HCT116 (cell line): Measurements from ENCODE around the gene AKR7A2. TPM values are rescaled to one million over a fixed set of nuclear protein-coding genes. Genes with fewer than 3 reads are reported as not detected.
A peak's percentile ranks its signal among the peaks of the same experiment; 100 is the strongest.

ENCODE experiments used
- ATAC-seq: fragments of 200-7000 bp; cut with Tn5 transposase; 2 replicates; pipeline ENCODE4 v1.9.1; 2020; ENCODE audit warnings: mild to moderate bottlenecking, moderate library complexity
- BruUV-seq: library from RNA; stranded (reverse); fragments of 400-500 nt; replicated peaks from 2 replicates; lab custom pipeline; 2021; lab: Mats Ljungman, UMichigan
- CTCF ChIA-PET: fragments of 300-600 bp; sonication (Branson Sonifier 250); formaldehyde crosslinking; loops from one replicate; lab custom pipeline; 2021; ENCODE audit warnings: antibody characterized with exemption; lab: Charles Lee
- POLR2A ChIA-PET: fragments of 300-600, 350-600 bp; sonication (Branson Sonifier 250); formaldehyde crosslinking; loops from one replicate; lab custom pipeline; 2021; ENCODE audit warnings: antibody characterized with exemption; lab: Charles Lee
- RAD21 ChIA-PET, 2 experiments: fragments of 300-600 bp; sonication (Branson Sonifier 250); formaldehyde crosslinking; loops; one replicate each; lab custom pipeline; 2023; ENCODE audit warnings: low total read pairs in 2 of 2; ENCODE audit not compliant: uncharacterized antibody in 2 of 2, unreplicated experiment in 2 of 2, low non-redundant PET in 1 of 2; lab: Charles Lee
- DNase-seq: peaks from one replicate; pipeline ENCODE4 v3.0.0-alpha.2; 2010; ENCODE audit warnings: low read depth, low spot score
- H2AFZ ChIP-seq: fragments of 200-600 bp; shearing (Covaris generic), sonication (generic); 2 replicates; pipeline ENCODE4 v1.6.1; 2017; ENCODE audit warnings: low read depth, mixed run types, mixed read lengths, antibody characterized with exemption, low read length; ENCODE audit not compliant: poor library complexity, severe bottlenecking
- H3K27ac ChIP-seq: 2 replicates; pipeline ENCODE4 v1.5.1; 2012; ENCODE audit warnings: low read depth, low read length
- H3K27me3 ChIP-seq: fragments of 200-600 bp; sonication (generic); 2 replicates; pipeline ENCODE4 v1.6.1; 2016; ENCODE audit warnings: mixed run types, low read length, mixed read lengths; ENCODE audit not compliant: insufficient read depth
- H3K36me3 ChIP-seq, 2 experiments: fragments of 200-500 bp in 1 of 2; fragments of 200-600 bp in 1 of 2; sonication (Bioruptor generic) in 1 of 2; sonication (generic) in 1 of 2; 2 replicates each; pipeline versions ENCODE4 v1.5.1 to v1.6.1; 2014 to 2016; ENCODE audit warnings: low read length in 2 of 2, inconsistent platforms in 1 of 2, mixed read lengths in 1 of 2, mixed run types in 1 of 2; ENCODE audit not compliant: insufficient read depth in 2 of 2, control insufficient read depth in 1 of 2
- H3K4me1 ChIP-seq, 2 experiments: fragments of 200-600 bp in 1 of 2; sonication (generic) in 1 of 2; 2 replicates each; pipeline versions ENCODE4 v1.5.1 to v1.6.1; 2012 to 2017; ENCODE audit warnings: low read length in 2 of 2, inconsistent platforms in 1 of 2, mild to moderate bottlenecking in 1 of 2, mixed read lengths in 1 of 2, mixed run types in 1 of 2, moderate library complexity in 1 of 2; ENCODE audit not compliant: insufficient read depth in 2 of 2, control insufficient read depth in 1 of 2
- H3K4me2 ChIP-seq: fragments of 200-600 bp; sonication (generic); 2 replicates; pipeline ENCODE4 v1.6.1; 2017; ENCODE audit warnings: mixed run types, low read length, mixed read lengths
- H3K4me3 ChIP-seq, 2 experiments: fragments of 200-600 bp in 1 of 2; sonication (generic) in 1 of 2; replicated peaks in 1 of 2; 2 replicates each; pipeline ENCODE4 v1.5.1; 2011 to 2016; ENCODE audit warnings: low read length in 2 of 2, control low read depth in 1 of 2, low read depth in 1 of 2, mild to moderate bottlenecking in 1 of 2, mixed read lengths in 1 of 2, mixed run types in 1 of 2
- H3K79me2 ChIP-seq: fragments of 200-600 bp; sonication (generic); 2 replicates; pipeline ENCODE4 v1.6.1; 2017; ENCODE audit warnings: mild to moderate bottlenecking, mixed run types, low read length, moderate library complexity, mixed read lengths; ENCODE audit not compliant: insufficient read depth
- H3K9ac ChIP-seq: fragments of 200-600 bp; sonication (generic); 2 replicates; pipeline ENCODE4 v1.6.1; 2016; ENCODE audit warnings: low read length, mixed read lengths
- H3K9me2 ChIP-seq: fragments of 200-600 bp; sonication (generic), shearing (Covaris generic); 2 replicates; pipeline ENCODE4 v1.6.1; 2017; ENCODE audit warnings: mixed run types, mild to moderate bottlenecking, moderate library complexity; ENCODE audit not compliant: insufficient read depth
- H3K9me3 ChIP-seq, 2 experiments: fragments of 200-500 bp in 1 of 2; fragments of 200-600 bp in 1 of 2; sonication (Bioruptor generic) in 1 of 2; sonication (generic) in 1 of 2; 2 replicates each; pipeline ENCODE4 v1.6.1; 2014 to 2017; ENCODE audit warnings: low read length in 2 of 2, mixed read lengths in 2 of 2, inconsistent platforms in 1 of 2, low read depth in 1 of 2, mild to moderate bottlenecking in 1 of 2, mixed run types in 1 of 2, moderate library complexity in 1 of 2; ENCODE audit not compliant: control insufficient read depth in 1 of 2, insufficient read depth in 1 of 2
- H4K20me1 ChIP-seq: fragments of 200-600 bp; sonication (generic), shearing (Covaris generic); 2 replicates; pipeline ENCODE4 v1.6.1; 2017; ENCODE audit warnings: mixed run types, mild to moderate bottlenecking, moderate library complexity; ENCODE audit not compliant: insufficient read depth
- CBX3 ChIP-seq: IDR thresholded peaks from 2 replicates; pipeline ENCODE4 v1.6.1; 2012; ENCODE audit warnings: low read depth
- CEBPB ChIP-seq: IDR thresholded peaks from 2 replicates; pipeline ENCODE4 v1.6.1; 2012; ENCODE audit warnings: low read depth
- EGR1 ChIP-seq: IDR thresholded peaks from 2 replicates; pipeline ENCODE4 v1.6.1; 2012; ENCODE audit warnings: low read depth
- ELF1 ChIP-seq: IDR thresholded peaks from 2 replicates; pipeline ENCODE4 v1.6.1; 2012; ENCODE audit warnings: low read depth, borderline replicate concordance
- EZH2 ChIP-seq: fragments of 200-600 bp; sonication (generic); IDR thresholded peaks from 2 replicates; pipeline ENCODE4 v1.6.1; 2017; ENCODE audit warnings: antibody characterized with exemption, mixed run types
- EZH2phosphoT487 ChIP-seq: fragments of 200-600 bp; IDR thresholded peaks from 2 replicates; pipeline ENCODE4 v1.6.1; 2018; ENCODE audit warnings: antibody characterized with exemption, borderline replicate concordance
- JUND ChIP-seq: IDR thresholded peaks from 2 replicates; pipeline ENCODE4 v1.6.1; 2012
- MAX ChIP-seq: IDR thresholded peaks from 2 replicates; pipeline ENCODE4 v1.6.1; 2012
- POLR2A ChIP-seq: IDR thresholded peaks from 2 replicates; pipeline ENCODE4 v1.7.0; 2011; ENCODE audit warnings: borderline replicate concordance; ENCODE audit not compliant: insufficient read depth, insufficient read length; ENCODE audit errors: extremely low read depth
- POLR2AphosphoS5 ChIP-seq: IDR thresholded peaks from 2 replicates; pipeline ENCODE4 v1.6.1; 2011; ENCODE audit warnings: mild to moderate bottlenecking, low read depth, low read length, moderate library complexity
- SRF ChIP-seq: IDR thresholded peaks from 2 replicates; pipeline ENCODE4 v1.6.1; 2012; ENCODE audit warnings: low read depth
- TCF7L2 ChIP-seq: IDR thresholded peaks from 2 replicates; pipeline ENCODE4 v1.7.0; 2011; ENCODE audit warnings: borderline replicate concordance, inconsistent platforms; ENCODE audit not compliant: insufficient read depth, insufficient read length; ENCODE audit errors: extremely low read depth
- ZBTB33 ChIP-seq: IDR thresholded peaks from 2 replicates; pipeline ENCODE4 v1.6.1; 2011; ENCODE audit warnings: mild to moderate bottlenecking, low read length, moderate library complexity; ENCODE audit not compliant: insufficient replicate concordance; ENCODE audit errors: extremely low read depth
- ZFX ChIP-seq: fragments of 450-650 bp; IDR thresholded peaks from 2 replicates; pipeline ENCODE4 v1.6.1; 2017
- intact Hi-C: fragments of 100-400 bp; cut with micrococcal nuclease; formaldehyde crosslinking; loops from 2 replicates; pipeline ENCODE4 v1.10.0; 2022
- total RNA-seq: library from RNA; stranded (reverse); gene quantifications from one replicate; pipeline ENCODE4 v1.2.1, GENCODE V29; 2021; ENCODE audit not compliant: unreplicated experiment

The AKR7A2 gene
- total RNA-seq, 1 experiment from 2014 or later, result 90.8 TPM

GRCh38 chr1:19338323-19338762 is 26.4 kb upstream of the AKR7A2 start:
- Histone ChIP-seq H3K36me3 (no peaks in the 10 kb centered on the region; a peak in 1 of 4 replicates), H3K4me1 (peaks cover 34 to 57% of the 10 kb centered on the region in 2 experiments), H3K4me2 (no peak overlapping the region), H3K27ac (no peak overlapping the region; the same call in 1 of the 2 replicates)
- no TSS peak for BruUV-seq
- ATAC-seq, result no peak
- TF ChIP-seq TCF7L2, result no peak
- no peak for TF ChIP-seq SRF
- TF ChIP-seq JUND, result no peak
- no peak for TF ChIP-seq CEBPB
- TF ChIP-seq EGR1, result no peak
- TF ChIP-seq EZH2phosphoT487, result no peak
- TF ChIP-seq POLR2A, result no peak
- no peak for TF ChIP-seq MAX
- no peak for TF ChIP-seq EZH2
- TF ChIP-seq ZFX, result no peak
- TF ChIP-seq POLR2AphosphoS5, result no peak
- no peak for TF ChIP-seq CBX3
- TF ChIP-seq, all 23 proteins: peak for 0
- Histone ChIP-seq H3K9me2 (no peaks in the 10 kb centered on the region), H3K9me3 (no peaks in the 10 kb centered on the region), H3K27me3 (no peaks in the 10 kb centered on the region), H3K9ac (no peak overlapping the region), H2AFZ (no peak overlapping the region), H3K79me2 (no peaks in the 10 kb centered on the region), H3K4me3 (no peak overlapping the region), H4K20me1 (no peaks in the 10 kb centered on the region)
- intact Hi-C loops, result no loop called here
- RAD21 ChIA-PET, result no interaction called here
- CTCF ChIA-PET, result no interaction called here
- POLR2A ChIA-PET, result no interaction called here
- no peak for DNase-seq

GRCh38 chr1:19337289-19337688 is 25.3 kb upstream of the AKR7A2 start:
- RAD21 ChIA-PET, result no interaction called here
- Histone ChIP-seq H3K4me3 (peak overlapping the region in 1 of 2 experiments; percentile 6; a peak in 1 of 4 replicates), H3K4me1 (peaks cover 34 to 58% of the 10 kb centered on the region in 2 experiments), H3K27me3 (no peaks in the 10 kb centered on the region), H3K79me2 (no peaks in the 10 kb centered on the region), H4K20me1 (no peaks in the 10 kb centered on the region), H3K9me3 (no peaks in the 10 kb centered on the region), H3K9ac (no peak overlapping the region), H3K36me3 (no peaks in the 10 kb centered on the region; a peak in 1 of 4 replicates), H2AFZ (no peak overlapping the region), H3K4me2 (peak overlapping the region; percentile 58), H3K27ac (peak overlapping the region; percentile 37; the same call in 1 of the 2 replicates), H3K9me2 (no peaks in the 10 kb centered on the region)
- peak; percentile 18 for DNase-seq
- intact Hi-C loops, result no loop called here
- no TSS peak for BruUV-seq
- peak; percentile 31 for ATAC-seq
- CTCF ChIA-PET, result interaction anchor here (0.9 kb wide), 1 partner anchor 92 kb away, joined by 3 read pairs; no protein-coding TSS in a partner anchor
- POLR2A ChIA-PET, result no interaction called here
- no peak for TF ChIP-seq ZBTB33
- no peak for TF ChIP-seq ELF1
- TF ChIP-seq CEBPB, result no peak
